GM18867 (cell line): ENCODE data around the gene PECR.

Experiments
- ATAC-seq: cut with Tn5 transposase; IDR thresholded peaks from one replicate; pipeline ENCODE4 v1.9.1; 2021; ENCODE audit warnings: mild to moderate bottlenecking, moderate library complexity; ENCODE audit not compliant: unreplicated experiment

Gene PECR

GRCh38 chr2:216072473-216072872 is 9.1 kb downstream of the PECR start:
- ATAC-seq: no peak

- ATAC-seq: no peak
Measured at GRCh38 chr2:216071111-216071851, 10.3 kb downstream of the PECR start.

- ATAC-seq: no peak
Measured at GRCh38 chr2:216070195-216070594, 11.4 kb downstream of the PECR start.

GRCh38 chr2:216069028-216069427 is 12.6 kb downstream of the PECR start:
- no peak for ATAC-seq

- no peak for ATAC-seq
Measured at GRCh38 chr2:216066230-216066629, 15.4 kb downstream of the PECR start.

GRCh38 chr2:216064665-216065064 is 16.9 kb downstream of the PECR start:
- no peak for ATAC-seq

GRCh38 chr2:216064014-216064630 is 17.5 kb downstream of the PECR start:
- no peak for ATAC-seq

GRCh38 chr2:216059233-216059834 is 22.3 kb downstream of the PECR start:
- no peak for ATAC-seq

GRCh38 chr2:216057688-216058193 is 23.9 kb downstream of the PECR start:
- ATAC-seq: peak; percentile 75

GRCh38 chr2:216056739-216057138 is 24.9 kb downstream of the PECR start:
- ATAC-seq: peak; percentile 55

- no peak for ATAC-seq
Measured at GRCh38 chr2:216055680-216056079, 25.9 kb downstream of the PECR start.

- no peak for ATAC-seq
Measured at GRCh38 chr2:216052420-216052819, 29.2 kb downstream of the PECR start.

- ATAC-seq: no peak
Measured at GRCh38 chr2:216051350-216051749, 30.3 kb downstream of the PECR start.

- ATAC-seq: no peak
Measured at GRCh38 chr2:216049452-216049851, 32.2 kb downstream of the PECR start.

- ATAC-seq: no peak
Measured at GRCh38 chr2:216047397-216047796, 34.2 kb downstream of the PECR start.

GRCh38 chr2:216044883-216045486 is 36.6 kb downstream of the PECR start:
- ATAC-seq: peak; percentile 97

- ATAC-seq: no peak
Measured at GRCh38 chr2:216043949-216044348, 37.7 kb downstream of the PECR start.

- no peak for ATAC-seq
Measured at GRCh38 chr2:216041438-216041837, 40.2 kb downstream of the PECR start.

- no peak for ATAC-seq
Measured at GRCh38 chr2:216039918-216040317, 41.7 kb downstream of the PECR start.

GRCh38 chr2:216034065-216034464 is 47.5 kb downstream of the PECR start:
- peak; percentile 49 for ATAC-seq

GRCh38 chr2:216033403-216033802 is 48.2 kb downstream of the PECR start:
- no peak for ATAC-seq
